HepG2 (cell line): ENCODE results near the gene NDRG3. TPM values are rescaled to one million over a fixed set of nuclear protein-coding genes. Genes with fewer than 3 reads are reported as not detected.

Experiments used
- ATAC-seq: fragments of 200-7000 bp; cut with Tn5 transposase; 3 replicates; pipeline ENCODE4 v1.9.1; 2020; ENCODE audit warnings: mild to moderate bottlenecking, moderate library complexity
- BruUV-seq: library from RNA; stranded (reverse); fragments of 400-500 nt; replicated peaks from 2 replicates; lab custom pipeline; 2021; lab: Mats Ljungman, UMichigan
- CTCF ChIA-PET: fragments of 300-600 bp; formaldehyde crosslinking; extraction: SDS; loops from one replicate; lab custom pipeline; 2021; ENCODE audit warnings: low total read pairs, inconsistent platforms, low intra/inter-chr PET ratio; lab: Yijun Ruan, JAX
- POLR2A ChIA-PET: fragments of 350-600 bp; sonication (Branson Sonifier 250); formaldehyde crosslinking; loops from one replicate; lab custom pipeline; 2020; ENCODE audit warnings: antibody characterized with exemption, inconsistent platforms; lab: Yijun Ruan, JAX
- DNase-seq: peaks from one replicate; pipeline ENCODE4 v3.0.0-alpha.2; 2015; ENCODE audit warnings: low spot score
- FAIRE-seq: peaks from 3 replicates; lab custom pipeline; 2011; peaks lifted over from hg19 to GRCh38; lab: Jason Lieb, UNC
- H2AFZ ChIP-seq: one replicate; pipeline ENCODE4 v1.6.1; 2011; ENCODE audit warnings: low read length, inconsistent platforms
- H3K27ac ChIP-seq: fragments of 300-600 bp; 3 replicates; pipeline ENCODE4 v1.8.0; 2011; ENCODE audit warnings: mixed run types, mild to moderate bottlenecking, mixed read lengths, low read length, inconsistent platforms; ENCODE audit not compliant: insufficient read depth; ENCODE audit errors: extremely low read length
- H3K27me3 ChIP-seq, 2 experiments: fragments of 200-600 bp in 1 of 2; 2 replicates in 1 of 2; 3 replicates in 1 of 2; pipeline versions ENCODE4 v1.6.0 to v1.8.0; 2011; ENCODE audit warnings: low read length in 2 of 2, mild to moderate bottlenecking in 2 of 2, moderate library complexity in 2 of 2, inconsistent platforms in 1 of 2; ENCODE audit not compliant: insufficient read depth in 2 of 2, control insufficient read depth in 1 of 2
- H3K36me3 ChIP-seq, 2 experiments: fragments of 200-600 bp in 1 of 2; replicated peaks in 1 of 2; 2 replicates in 1 of 2; 3 replicates in 1 of 2; pipeline versions ENCODE4 v1.5.1 to v1.8.0; 2011; ENCODE audit warnings: low read length in 2 of 2, inconsistent platforms in 1 of 2; ENCODE audit not compliant: insufficient read depth in 2 of 2, control insufficient read depth in 1 of 2
- H3K4me1 ChIP-seq: 2 replicates; pipeline ENCODE4 v1.5.1; 2012; ENCODE audit warnings: low read length, inconsistent platforms; ENCODE audit not compliant: insufficient read depth
- H3K4me2 ChIP-seq: 2 replicates; pipeline ENCODE4 v1.6.0; 2011; ENCODE audit warnings: low read depth, low read length, inconsistent platforms
- H3K4me3 ChIP-seq, 3 experiments: fragments of 200-600 bp in 1 of 3; sonication (generic), shearing (Covaris generic) in 1 of 3; replicated peaks in 1 of 3; 2 replicates each; pipeline ENCODE4 v1.5.1; 2011 to 2016; ENCODE audit warnings: low read length in 3 of 3, inconsistent platforms in 2 of 3, low read depth in 2 of 3, mild to moderate bottlenecking in 2 of 3, control low read depth in 1 of 3, mixed read lengths in 1 of 3; ENCODE audit not compliant: insufficient read depth in 1 of 3
- H3K79me2 ChIP-seq: one replicate; pipeline ENCODE4 v1.6.1; 2011; ENCODE audit warnings: low read length, inconsistent platforms; ENCODE audit not compliant: insufficient read depth
- H3K9ac ChIP-seq: 2 replicates; pipeline ENCODE4 v1.6.0; 2011; ENCODE audit warnings: mild to moderate bottlenecking, low read depth, low read length, inconsistent platforms; ENCODE audit not compliant: insufficient read depth
- H3K9me3 ChIP-seq: 2 replicates; pipeline ENCODE4 v1.5.1; 2012; ENCODE audit warnings: mild to moderate bottlenecking, low read length
- H4K20me1 ChIP-seq: 2 replicates; pipeline ENCODE4 v1.6.0; 2011; ENCODE audit warnings: inconsistent platforms, mild to moderate bottlenecking, low read length, moderate library complexity; ENCODE audit not compliant: insufficient read depth
- ARID2 ChIP-seq: sonication (generic); formaldehyde crosslinking; IDR thresholded peaks from 2 replicates; pipeline ENCODE4 v1.8.1; 2022; ENCODE audit warnings: mild to moderate bottlenecking, missing genetic modification reagents, borderline replicate concordance
- BCL6 ChIP-seq: IDR thresholded peaks from 2 replicates; pipeline ENCODE4 v1.6.1; 2016; ENCODE audit warnings: missing genetic modification reagents, missing compliant biosample characterization
- GZF1 ChIP-seq: sonication (generic); formaldehyde crosslinking; IDR thresholded peaks from 2 replicates; pipeline ENCODE4 v1.5.1; 2020; ENCODE audit warnings: mild to moderate bottlenecking, missing genetic modification reagents
- HDAC1 ChIP-seq: sonication (generic); formaldehyde crosslinking; IDR thresholded peaks from 2 replicates; pipeline ENCODE4 v1.5.1; 2020; ENCODE audit warnings: mild to moderate bottlenecking, missing genetic modification reagents
- HIVEP1 ChIP-seq: sonication (generic); formaldehyde crosslinking; IDR thresholded peaks from 2 replicates; pipeline ENCODE4 v1.4.0; 2020; ENCODE audit warnings: mild to moderate bottlenecking, missing genetic modification reagents
- ISL2 ChIP-seq: sonication (generic); formaldehyde crosslinking; IDR thresholded peaks from 2 replicates; pipeline ENCODE4 v1.5.0; 2020; ENCODE audit warnings: missing genetic modification reagents
- PTBP1 ChIP-seq: fragments of 200-400 bp; formaldehyde crosslinking; IDR thresholded peaks from 2 replicates; pipeline ENCODE4 v1.6.1; 2018; ENCODE audit warnings: low read length, low read depth; ENCODE audit not compliant: poor library complexity, severe bottlenecking
- RBFOX2 ChIP-seq: fragments of 200-400 bp; formaldehyde crosslinking; IDR thresholded peaks from 2 replicates; pipeline ENCODE4 v1.6.1; 2017; ENCODE audit warnings: low read depth, mild to moderate bottlenecking, low read length
- SRSF9 ChIP-seq: fragments of 200-400 bp; formaldehyde crosslinking; IDR thresholded peaks from 2 replicates; pipeline ENCODE4 v1.6.1; 2018; ENCODE audit warnings: borderline replicate concordance, mild to moderate bottlenecking, low read depth, low read length; ENCODE audit not compliant: insufficient read depth, poor library complexity, severe bottlenecking
- TEAD3 ChIP-seq: optimal IDR thresholded peaks from 2 replicates; pipeline ENCODE3; 2016; ENCODE audit warnings: borderline replicate concordance
- TERF1 ChIP-seq: sonication (generic); formaldehyde crosslinking; IDR thresholded peaks from 2 replicates; pipeline ENCODE4 v1.8.0; 2022; ENCODE audit warnings: mild to moderate bottlenecking, missing genetic modification reagents, moderate library complexity
- ZMYM3 ChIP-seq: sonication (generic); formaldehyde crosslinking; IDR thresholded peaks from 2 replicates; pipeline ENCODE4 v1.5.1; 2020; ENCODE audit warnings: mild to moderate bottlenecking, missing genetic modification reagents
- ZNF124 ChIP-seq: sonication (generic); formaldehyde crosslinking; IDR thresholded peaks from 2 replicates; pipeline ENCODE4 v1.4.0; 2020; ENCODE audit warnings: missing genetic modification reagents
- ZNF143 ChIP-seq: sonication (generic); formaldehyde crosslinking; IDR thresholded peaks from 2 replicates; pipeline ENCODE4 v1.4.0; 2020; ENCODE audit warnings: missing genetic modification reagents
- ZNF225 ChIP-seq: sonication (generic); formaldehyde crosslinking; IDR thresholded peaks from 2 replicates; pipeline ENCODE4 v1.4.0; 2020; ENCODE audit warnings: mild to moderate bottlenecking, missing genetic modification reagents
- ZNF615 ChIP-seq: sonication (generic); formaldehyde crosslinking; IDR thresholded peaks from 2 replicates; pipeline ENCODE4 v1.5.0; 2020; ENCODE audit warnings: mild to moderate bottlenecking, missing genetic modification reagents, borderline replicate concordance
- ZNF7 ChIP-seq: IDR thresholded peaks from 2 replicates; pipeline ENCODE4 v1.6.1; 2016; ENCODE audit warnings: missing biosample characterization, missing genetic modification reagents
- WGBS: methylation state at CpG from one replicate; pipeline ENCODE4 v1.1.6; 2017; ENCODE audit warnings: low lambda C conversion rate; 5-methylcytosine and 5-hydroxymethylcytosine counted together
- in situ Hi-C: cut with HindIII; loops from 2 replicates; pipeline ENCODE4 v1.10.0; 2017; ENCODE audit warnings: low pct_unique_long_range_greater_than_20kb; ENCODE audit not compliant: extremely low pct_ligation_motif_present
- intact Hi-C: fragments of 100-400 bp; cut with micrococcal nuclease; formaldehyde crosslinking; loops from one replicate; pipeline ENCODE4 v1.10.0; 2022; ENCODE audit not compliant: unreplicated experiment
- polyA plus RNA-seq, 8 experiments: library from polyadenylated mRNA; depleted of rRNA in 3 of 8; stranded (reverse) in 7 of 8; unstranded in 1 of 8; fragments of >200 nt; fragmentation: Illumina TruSeq in 4 of 8; extraction: Trizol in 4 of 8; gene quantifications; 2 replicates each; pipeline versions ENCODE4 v1.2.1 to v1.2.3, GENCODE V29; 2011 to 2016; ENCODE audit warnings: low read depth in 4 of 8, missing spikeins in 1 of 8, mixed read lengths in 1 of 8; ENCODE audit not compliant: insufficient read depth in 1 of 8
- total RNA-seq, 5 experiments: library from RNA; depleted of rRNA; stranded (reverse); fragments of >200 nt; fragmentation: Illumina TruSeq; extraction: Trizol; gene quantifications; 2 replicates each; pipeline ENCODE4 v1.2.3, GENCODE V29; 2016; ENCODE audit warnings: low read depth in 1 of 5
- TF ChIP-seq, protein P1 (sequence below): sonication (generic); formaldehyde crosslinking; IDR thresholded peaks from 2 replicates; pipeline ENCODE4 v1.5.1; 2020; ENCODE audit warnings: mild to moderate bottlenecking, moderate library complexity, missing genetic modification reagents
- TF ChIP-seq, protein P2 (sequence below): sonication (generic); formaldehyde crosslinking; IDR thresholded peaks from 2 replicates; pipeline ENCODE4 v1.4.0; 2020; ENCODE audit warnings: missing genetic modification reagents, borderline replicate concordance

The NDRG3 gene
- total and polyA plus RNA-seq, 2 of the 13 experiments (the other 11 are each of a cell fraction or from before 2014, with no cell fraction given): 36.0 to 40.5 TPM

- no peak for TF ChIP-seq TERF1 (CRISPR knock-in tag)
- TF ChIP-seq ZNF143 (CRISPR knock-in tag): no peak
- no peak for TF ChIP-seq TEAD3
- TF ChIP-seq HDAC1 (CRISPR knock-in tag): no peak
- TF ChIP-seq ARID2 (CRISPR knock-in tag): no peak
- TF ChIP-seq, all 625 proteins: peak for 60
These were observed 122.4 kb downstream of the NDRG3 start (continued) for GRCh38 chr20:36623444-36623843.

DNA sequence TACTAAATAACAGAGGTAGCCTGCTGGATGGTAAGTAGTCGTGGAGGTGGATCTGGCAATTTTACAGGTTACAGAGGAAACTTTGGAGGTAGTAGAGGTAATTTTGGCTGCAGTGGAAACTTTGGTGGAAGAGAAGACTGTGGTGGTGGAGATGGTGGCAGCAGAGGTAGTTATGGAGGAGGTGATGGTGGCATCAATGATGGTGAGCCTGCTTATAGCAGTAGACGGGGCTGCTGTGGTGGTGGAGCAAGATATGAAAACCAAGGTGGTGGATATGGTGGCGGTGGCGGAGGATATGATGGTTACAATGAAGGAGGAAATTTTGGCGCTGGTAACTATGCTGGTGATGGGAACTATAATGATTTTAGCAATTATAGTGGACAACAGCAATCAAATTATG lies 125.0 kb downstream of the NDRG3 start:
- POLR2A ChIA-PET: interaction anchor here (0.7 kb wide), 1 partner anchor 81 kb away, joined by 3 read pairs; no protein-coding TSS in a partner anchor
- Histone ChIP-seq H3K27ac (no peak overlapping the region), H3K36me3 (no peaks in the 10 kb centered on the region), H3K4me1 (peaks cover 24% of the 10 kb centered on the region), H3K9me3 (no peaks in the 10 kb centered on the region), H3K4me2 (no peak overlapping the region), H3K4me3 (no peak overlapping the region), H2AFZ (no peak overlapping the region), H3K79me2 (no peaks in the 10 kb centered on the region), H3K9ac (no peak overlapping the region), H4K20me1 (no peaks in the 10 kb centered on the region), H3K27me3 (no peaks in the 10 kb centered on the region)
- ATAC-seq: no peak
- FAIRE-seq: no peak
- intact Hi-C loops (no loop called here), in situ Hi-C loops (no loop called here)
- WGBS: 96% methylated on average over 5 of the region's 5 CpGs
- DNase-seq: no peak
- no TSS peak for BruUV-seq
- CTCF ChIA-PET: no interaction called here
- TF ChIP-seq SRSF9: no peak
- TF ChIP-seq ZMYM3: no peak
- TF ChIP-seq BCL6 (CRISPR knock-in tag): no peak
- no peak for TF ChIP-seq ISL2
- no peak for TF ChIP-seq GZF1 (CRISPR knock-in tag)
- TF ChIP-seq, protein P1, sequence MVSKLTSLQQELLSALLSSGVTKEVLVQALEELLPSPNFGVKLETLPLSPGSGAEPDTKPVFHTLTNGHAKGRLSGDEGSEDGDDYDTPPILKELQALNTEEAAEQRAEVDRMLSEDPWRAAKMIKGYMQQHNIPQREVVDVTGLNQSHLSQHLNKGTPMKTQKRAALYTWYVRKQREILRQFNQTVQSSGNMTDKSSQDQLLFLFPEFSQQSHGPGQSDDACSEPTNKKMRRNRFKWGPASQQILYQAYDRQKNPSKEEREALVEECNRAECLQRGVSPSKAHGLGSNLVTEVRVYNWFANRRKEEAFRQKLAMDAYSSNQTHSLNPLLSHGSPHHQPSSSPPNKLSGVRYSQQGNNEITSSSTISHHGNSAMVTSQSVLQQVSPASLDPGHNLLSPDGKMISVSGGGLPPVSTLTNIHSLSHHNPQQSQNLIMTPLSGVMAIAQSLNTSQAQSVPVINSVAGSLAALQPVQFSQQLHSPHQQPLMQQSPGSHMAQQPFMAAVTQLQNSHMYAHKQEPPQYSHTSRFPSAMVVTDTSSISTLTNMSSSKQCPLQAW (CRISPR knock-in tag): no peak
- no peak for TF ChIP-seq ZNF7 (CRISPR knock-in tag)
- TF ChIP-seq PTBP1: no peak
- TF ChIP-seq ZNF615 (CRISPR knock-in tag): no peak
- TF ChIP-seq RBFOX2: no peak
- no peak for TF ChIP-seq ZNF124 (CRISPR knock-in tag)
- TF ChIP-seq, protein P2, sequence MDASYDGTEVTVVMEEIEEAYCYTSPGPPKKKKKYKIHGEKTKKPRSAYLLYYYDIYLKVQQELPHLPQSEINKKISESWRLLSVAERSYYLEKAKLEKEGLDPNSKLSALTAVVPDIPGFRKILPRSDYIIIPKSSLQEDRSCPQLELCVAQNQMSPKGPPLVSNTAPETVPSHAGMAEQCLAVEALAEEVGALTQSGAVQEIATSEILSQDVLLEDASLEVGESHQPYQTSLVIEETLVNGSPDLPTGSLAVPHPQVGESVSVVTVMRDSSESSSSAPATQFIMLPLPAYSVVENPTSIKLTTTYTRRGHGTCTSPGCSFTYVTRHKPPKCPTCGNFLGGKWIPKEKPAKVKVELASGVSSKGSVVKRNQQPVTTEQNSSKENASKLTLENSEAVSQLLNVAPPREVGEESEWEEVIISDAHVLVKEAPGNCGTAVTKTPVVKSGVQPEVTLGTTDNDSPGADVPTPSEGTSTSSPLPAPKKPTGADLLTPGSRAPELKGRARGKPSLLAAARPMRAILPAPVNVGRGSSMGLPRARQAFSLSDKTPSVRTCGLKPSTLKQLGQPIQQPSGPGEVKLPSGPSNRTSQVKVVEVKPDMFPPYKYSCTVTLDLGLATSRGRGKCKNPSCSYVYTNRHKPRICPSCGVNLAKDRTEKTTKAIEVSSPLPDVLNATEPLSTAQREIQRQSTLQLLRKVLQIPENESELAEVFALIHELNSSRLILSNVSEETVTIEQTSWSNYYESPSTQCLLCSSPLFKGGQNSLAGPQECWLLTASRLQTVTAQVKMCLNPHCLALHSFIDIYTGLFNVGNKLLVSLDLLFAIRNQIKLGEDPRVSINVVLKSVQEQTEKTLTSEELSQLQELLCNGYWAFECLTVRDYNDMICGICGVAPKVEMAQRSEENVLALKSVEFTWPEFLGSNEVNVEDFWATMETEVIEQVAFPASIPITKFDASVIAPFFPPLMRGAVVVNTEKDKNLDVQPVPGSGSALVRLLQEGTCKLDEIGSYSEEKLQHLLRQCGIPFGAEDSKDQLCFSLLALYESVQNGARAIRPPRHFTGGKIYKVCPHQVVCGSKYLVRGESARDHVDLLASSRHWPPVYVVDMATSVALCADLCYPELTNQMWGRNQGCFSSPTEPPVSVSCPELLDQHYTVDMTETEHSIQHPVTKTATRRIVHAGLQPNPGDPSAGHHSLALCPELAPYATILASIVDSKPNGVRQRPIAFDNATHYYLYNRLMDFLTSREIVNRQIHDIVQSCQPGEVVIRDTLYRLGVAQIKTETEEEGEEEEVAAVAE (CRISPR knock-in tag): no peak
- no peak for TF ChIP-seq HIVEP1 (CRISPR knock-in tag)
- TF ChIP-seq ZNF225 (CRISPR knock-in tag): no peak
